Ovary (tissue), 9 donors: ENCODE data around the gene GPRIN2. TPM values are rescaled to one million over a fixed set of nuclear protein-coding genes. Genes with fewer than 3 reads are reported as not detected.
"Not testable (repeated sequence)": the region's sequence is repeated elsewhere in the genome, so short reads cannot be mapped to it uniquely, and the experiment has no call there.

Experiments used
- DNase-seq, 5 donors: peaks; one replicate each; pipeline ENCODE4 v3.0.0-alpha.2; 2019 to 2020
- H3K27ac ChIP-seq, 2 donors: fragments of 200-600 bp; one replicate each; pipeline versions ENCODE4 v1.5.1 to v1.8.0; 2019 to 2022
- H3K27me3 ChIP-seq: fragments of 200-600 bp; one replicate; pipeline ENCODE4 v1.8.0; 2022
- H3K36me3 ChIP-seq: fragments of 200-600 bp; sonication (generic); one replicate; pipeline ENCODE4 v1.5.1; 2019
- H3K4me1 ChIP-seq: one replicate; pipeline ENCODE4 v1.8.1; 2013; ENCODE audit warnings: mild to moderate bottlenecking, moderate library complexity; ENCODE audit not compliant: insufficient read depth
- H3K4me3 ChIP-seq: fragments of 200-600 bp; sonication (generic); one replicate; pipeline ENCODE4 v1.5.1; 2017
- H3K9me3 ChIP-seq, 2 donors: fragments of 200-600 bp in 1 of 2; sonication (generic) in 1 of 2; one replicate each; pipeline versions ENCODE4 v1.5.1 to v1.8.1; 2013 to 2019; ENCODE audit warnings: mild to moderate bottlenecking in 1 of 2, moderate library complexity in 1 of 2
- CTCF ChIP-seq, 3 donors: fragments of 450-650 bp in 2 of 3; fragments of 200-600 bp in 1 of 3; IDR thresholded peaks; one replicate each; pipeline versions ENCODE4 v1.5.1 to v1.8.0; 2016 to 2022; ENCODE audit warnings: antibody characterized with exemption in 3 of 3, mild to moderate bottlenecking in 1 of 3
- EP300 ChIP-seq: sonication (generic); formaldehyde crosslinking; IDR thresholded peaks from one replicate; pipeline ENCODE4 v1.6.1; 2017; ENCODE audit warnings: antibody characterized with exemption
- POLR2A ChIP-seq: fragments of 450-650 bp; IDR thresholded peaks from one replicate; pipeline ENCODE4 v1.6.1; 2017; ENCODE audit warnings: antibody characterized with exemption, mild to moderate bottlenecking, moderate library complexity
- WGBS, 3 donors: extraction: QIAGEN DNeasy Blood & Tissue Kit in 1 of 3; methylation state at CpG; one replicate each; pipeline versions ENCODE4 v1.1.5 to v1.1.7; 2013 to 2017; 5-methylcytosine and 5-hydroxymethylcytosine counted together
- intact Hi-C, 4 donors: fragments of 100-400 bp; cut with DNase I; formaldehyde crosslinking; loops; one replicate each; pipeline versions ENCODE4 v1.11.0 to v1.15.1; 2022 to 2023
- polyA plus RNA-seq, 2 donors: library from polyadenylated mRNA; stranded (reverse); fragments of 200-250 nt in 1 of 2; fragments of 350-450 nt in 1 of 2; fragmentation: Illumina TruSeq in 1 of 2; extraction: RNeasy Lipid Tissue Mini Kit (QIAGEN cat#74804) in 1 of 2; gene quantifications; one replicate each; pipeline ENCODE4 v1.2.3, GENCODE V29; 2013 to 2014
- total RNA-seq, 7 donors: library from RNA; depleted of rRNA in 2 of 7; stranded (reverse); fragments of >200 nt in 2 of 7; fragmentation: NEBNext Ultra II Directional in 3 of 7; extraction: Animal tissue kit (Norgen Biotek cat#: 25700) in 3 of 7; gene quantifications; one replicate each; pipeline versions ENCODE4 v1.1.0 to v1.2.4, GENCODE V29; 2016 to 2023
- donor health status: DM: no; HTN: no; CAD: no; lungs with moderate emphysema.
- donor health status: DM: no; HTN: no; CAD: no.
- donor health status: Bipolar disorder and iron deficiency.
- donor health status: DM: yes; HTN: yes; CAD: no.
- donor health status: DM: no; HTN: no; CAD: no.
- donor health status: DM: yes; HTN: yes; CAD: no.

GPRIN2 gene
- total and polyA plus RNA-seq, 9 donors, result 0.22 to 2.4 (median 0.61) TPM; not detected in 4

GRCh38 chr10:46514899-46515298 is 41.6 kb downstream of the GPRIN2 start:
- DNase-seq, result peak in 1 of 5 donors; percentile 11
- H3K4me1 ChIP-seq, result no peaks in the 10 kb centered on the region
- 79 to 81% (median 79%) methylated on average over 3 of the region's 3 CpGs for WGBS, 3 donors
- no peaks in the 10 kb centered on the region for H3K27me3 ChIP-seq
- no peaks in the 10 kb centered on the region for H3K9me3 ChIP-seq
- intact Hi-C loops, result no loop called here
- no peaks in the 10 kb centered on the region for H3K36me3 ChIP-seq
- no peak overlapping the region for H3K4me3 ChIP-seq
- H3K27ac ChIP-seq, result no peak overlapping the region
- no peak for TF ChIP-seq CTCF (IDR thresholded peaks at IDR 0.05)
- TF ChIP-seq EP300, result no peak
- TF ChIP-seq POLR2A, result no peak

GRCh38 chr10:46514431-46514861 is 42.0 kb downstream of the GPRIN2 start:
- 70 to 75% (median 73%) methylated on average over 6 of the region's 6 CpGs for WGBS, 3 donors
- DNase-seq, result peak in 2 of 5 donors; percentile 11 to 27
- intact Hi-C loops, result no loop called here
- no peak for TF ChIP-seq EP300
- no peak for TF ChIP-seq POLR2A
- no peak for TF ChIP-seq CTCF (IDR thresholded peaks at IDR 0.05)
- no peak overlapping the region for H3K27ac ChIP-seq
- no peaks in the 10 kb centered on the region for H3K27me3 ChIP-seq
- no peaks in the 10 kb centered on the region for H3K9me3 ChIP-seq
- no peak overlapping the region for H3K4me3 ChIP-seq
- H3K36me3 ChIP-seq, result no peaks in the 10 kb centered on the region
- H3K4me1 ChIP-seq, result no peaks in the 10 kb centered on the region

GRCh38 chr10:46513333-46513732 is 43.1 kb downstream of the GPRIN2 start:
- H3K9me3 ChIP-seq, H3K4me3 ChIP-seq, H3K27ac ChIP-seq, intact Hi-C loops, H3K36me3 ChIP-seq, H3K27me3 ChIP-seq, H3K4me1 ChIP-seq, DNase-seq: not testable (repeated sequence)
- no CpG with 5 or more reads among the region's 8 CpGs for WGBS, 3 donors

- H3K4me3 ChIP-seq, H3K27me3 ChIP-seq: not testable (repeated sequence)
- 91 to 100% (median 98%) methylated on average over 2 to 4 of the region's 7 CpGs for WGBS, 3 donors
These were observed 43.7 kb downstream of the GPRIN2 start for GRCh38 chr10:46512725-46513124.

GRCh38 chr10:46512002-46512401 is 44.5 kb downstream of the GPRIN2 start:
- H3K9me3 ChIP-seq, H3K4me3 ChIP-seq, DNase-seq, intact Hi-C loops, H3K4me1 ChIP-seq, H3K27me3 ChIP-seq, H3K36me3 ChIP-seq, H3K27ac ChIP-seq: not testable (repeated sequence)
- WGBS, 3 donors, result no CpG with 5 or more reads among the region's 5 CpGs

More at GRCh38 chr10:46512725-46513124, 43.7 kb downstream of the GPRIN2 start:
- DNase-seq, intact Hi-C loops, H3K36me3 ChIP-seq, H3K27ac ChIP-seq, H3K9me3 ChIP-seq, H3K4me1 ChIP-seq: not testable (repeated sequence)

Other genes with a start within 250 kb of the GPRIN2 start
- gene ANXA8L1, start 180.9 kb downstream of the GPRIN2 start, total RNA-seq, result 10 to 100 TPM in 1 of 7 donors, 1 to 10 TPM in 3, not detected in 3; 1.1 to 29.9 (median 2.5) TPM
- gene ANXA8L1, start 180.9 kb downstream of the GPRIN2 start, polyA plus RNA-seq, result 1 to 10 TPM in 1 of 2 donors, under 1 TPM in 1; 0.69 to 1.7 TPM
- gene NPY4R, start 90.7 kb downstream of the GPRIN2 start, total RNA-seq, result under 1 TPM in 1 of 7 donors, not detected in 6; 0.20 TPM
- gene NPY4R, start 90.7 kb downstream of the GPRIN2 start, polyA plus RNA-seq, result not detected
- 1 to 10 TPM in 6 of 7 donors, under 1 TPM in 1; 0.24 to 5.3 (median 3.2) TPM for gene SYT15, start 22.5 kb upstream of the GPRIN2 start, total RNA-seq
- 1 to 10 TPM; 1.2 to 4.6 TPM for gene SYT15, start 22.5 kb upstream of the GPRIN2 start, polyA plus RNA-seq